Keratinocyte (primary cell): ENCODE data around the gene ACTN1. TPM values are rescaled to one million over a fixed set of nuclear protein-coding genes. Genes with fewer than 3 reads are reported as not detected.

ENCODE experiments used
- DNase-seq: peaks from one replicate; pipeline ENCODE4 v3.0.0-alpha.2; 2011; ENCODE audit warnings: low read depth, missing footprints, low spot score
- FAIRE-seq: peaks from 2 replicates; lab custom pipeline; 2011; peaks lifted over from hg19 to GRCh38; lab: Jason Lieb, UNC
- H2AFZ ChIP-seq: 2 replicates; pipeline ENCODE4 v1.6.0; 2012; ENCODE audit warnings: low read length, control low read depth, inconsistent platforms; ENCODE audit not compliant: control insufficient read depth
- H3K27ac ChIP-seq: 2 replicates; pipeline ENCODE4 v1.5.1; 2011; ENCODE audit warnings: low read length; ENCODE audit not compliant: control insufficient read depth, insufficient read depth
- H3K27me3 ChIP-seq: 3 replicates; pipeline ENCODE4 v1.6.0; 2011; ENCODE audit warnings: low read length; ENCODE audit not compliant: control insufficient read depth, insufficient read depth; ENCODE audit errors: extremely low read depth
- H3K36me3 ChIP-seq, 2 experiments: 2 replicates in 1 of 2; 3 replicates in 1 of 2; pipeline ENCODE4 v1.5.1; 2011; ENCODE audit warnings: low read length in 2 of 2, mild to moderate bottlenecking in 1 of 2; ENCODE audit not compliant: control insufficient read depth in 2 of 2, insufficient read depth in 2 of 2; ENCODE audit errors: extremely low read depth in 1 of 2
- H3K4me1 ChIP-seq: 3 replicates; pipeline ENCODE4 v1.5.1; 2011; ENCODE audit warnings: low read length; ENCODE audit not compliant: control insufficient read depth, insufficient read depth; ENCODE audit errors: extremely low read depth
- H3K4me2 ChIP-seq: 3 replicates; pipeline ENCODE4 v1.6.0; 2011; ENCODE audit warnings: low read depth, low read length; ENCODE audit not compliant: control insufficient read depth, insufficient read depth; ENCODE audit errors: extremely low read depth
- H3K4me3 ChIP-seq, 3 experiments: fragments of 200-600 bp in 1 of 3; sonication (generic) in 1 of 3; 2 replicates in 2 of 3; 3 replicates in 1 of 3; pipeline ENCODE4 v1.5.1; 2011 to 2016; ENCODE audit warnings: low read length in 3 of 3, mild to moderate bottlenecking in 3 of 3, control low read depth in 2 of 3, inconsistent platforms in 1 of 3, low read depth in 1 of 3, mixed read lengths in 1 of 3, mixed run types in 1 of 3, moderate library complexity in 1 of 3; ENCODE audit not compliant: control insufficient read depth in 2 of 3, insufficient read depth in 2 of 3; ENCODE audit errors: extremely low read depth in 1 of 3
- H3K79me2 ChIP-seq: 2 replicates; pipeline ENCODE4 v1.6.0; 2012; ENCODE audit warnings: low read length; ENCODE audit not compliant: control insufficient read depth, insufficient read depth
- H3K9ac ChIP-seq: 3 replicates; pipeline ENCODE4 v1.6.0; 2011; ENCODE audit warnings: low read length; ENCODE audit not compliant: control insufficient read depth, insufficient read depth; ENCODE audit errors: extremely low read depth
- H3K9me1 ChIP-seq: 3 replicates; pipeline ENCODE4 v1.6.0; 2011; ENCODE audit warnings: low read length; ENCODE audit not compliant: control insufficient read depth, insufficient read depth; ENCODE audit errors: extremely low read depth
- H3K9me3 ChIP-seq: 2 replicates; pipeline ENCODE4 v1.5.1; 2012; ENCODE audit warnings: low read depth, low read length; ENCODE audit not compliant: control insufficient read depth
- H4K20me1 ChIP-seq: 3 replicates; pipeline ENCODE4 v1.6.0; 2011; ENCODE audit warnings: low read length; ENCODE audit not compliant: control insufficient read depth, insufficient read depth; ENCODE audit errors: extremely low read depth
- CTCF ChIP-seq, 3 experiments: IDR thresholded peaks in 1 of 3; conservative IDR thresholded peaks in 1 of 3; optimal IDR thresholded peaks in 1 of 3; 2 replicates in 2 of 3; 3 replicates in 1 of 3; pipeline versions ENCODE3 to v1.5.1; 2011; ENCODE audit warnings: low read length in 3 of 3, mild to moderate bottlenecking in 3 of 3, moderate library complexity in 2 of 3, control low read depth in 1 of 3, inconsistent platforms in 1 of 3; ENCODE audit not compliant: insufficient read depth in 2 of 3; ENCODE audit errors: extremely low read depth in 1 of 3
- EZH2 ChIP-seq: IDR thresholded peaks from one replicate; pipeline ENCODE4 v1.6.1; 2012; ENCODE audit warnings: inconsistent platforms, mild to moderate bottlenecking, low read length, moderate library complexity
- dilution Hi-C: fragments of 300-500 bp; cut with MboI; formaldehyde crosslinking; loops from one replicate; pipeline ENCODE4 v1.7.0; 2020; ENCODE audit warnings: low sequenced_read_pairs; ENCODE audit not compliant: extremely low pct_ligation_motif_present
- polyA plus RNA-seq, 5 experiments: library from polyadenylated mRNA; depleted of rRNA in 3 of 5; stranded (reverse) in 3 of 5; stranded (forward) in 1 of 5; unstranded in 1 of 5; fragments of >200 nt; gene quantifications; 1 replicate in 1 of 5; 2 replicates in 3 of 5; 3 replicates in 1 of 5; pipeline versions ENCODE4 v1.2.1 to v1.2.3, GENCODE V29; 2011 to 2012; ENCODE audit warnings: missing spikeins in 2 of 5, low read depth in 1 of 5, low replicate concordance in 1 of 5

ACTN1 gene
- polyA plus RNA-seq, 1 donor (not counting 4 experiments of a cell fraction or from before 2014, with no cell fraction given) = 558 TPM

- dilution Hi-C loops = no loop called here
- Histone ChIP-seq H3K79me2 (peaks cover 42% of the 10 kb centered on the region), H3K36me3 (peaks cover 3 to 24% of the 10 kb centered on the region in 2 experiments), H2AFZ (peak overlapping the region; percentile 53), H4K20me1 (peaks cover 11% of the 10 kb centered on the region), H3K4me2 (peak overlapping the region; percentile 96), H3K9ac (peak overlapping the region; percentile 75), H3K27ac (peak overlapping the region; percentile 71), H3K27me3 (no peaks in the 10 kb centered on the region), H3K4me3 (peak overlapping the region; percentile 75 to 91 (median 86)), H3K4me1 (peaks cover 43% of the 10 kb centered on the region), H3K9me3 (no peaks in the 10 kb centered on the region), H3K9me1 (peaks cover 3% of the 10 kb centered on the region)
- no peak for DNase-seq
- TF ChIP-seq EZH2 = no peak
- no peak for TF ChIP-seq CTCF (optimal IDR thresholded peaks at IDR 0.05 in 1 of 3, IDR thresholded peaks at IDR 0.05 in 1 of 3, conservative IDR thresholded peaks at IDR 0.05 in 1 of 3; ENCODE audit: extremely low read depth in 1 of 3, insufficient read depth in 2 of 3, low read length in 3 of 3)
- no peak for FAIRE-seq
These were observed 785 bp upstream of the ACTN1 start for GRCh38 chr14:68979722-68980451.

GRCh38 chr14:68978172-68978911 is 760 bp downstream of the ACTN1 start:
- Histone ChIP-seq H3K4me2 (peak overlapping the region; percentile 49), H3K9me1 (peaks cover 10% of the 10 kb centered on the region), H2AFZ (no peak overlapping the region), H3K27me3 (no peaks in the 10 kb centered on the region), H3K9me3 (no peaks in the 10 kb centered on the region), H3K36me3 (peaks cover 17 to 39% of the 10 kb centered on the region in 2 experiments), H3K9ac (peak overlapping the region; percentile 91), H3K4me1 (peaks cover 55% of the 10 kb centered on the region), H3K4me3 (peak overlapping the region; percentile 86 to 92 (median 91)), H4K20me1 (peaks cover 26% of the 10 kb centered on the region), H3K79me2 (peaks cover 57% of the 10 kb centered on the region), H3K27ac (peak overlapping the region; percentile 87)
- no peak for TF ChIP-seq EZH2
- no peak for TF ChIP-seq CTCF (optimal IDR thresholded peaks at IDR 0.05 in 1 of 3, IDR thresholded peaks at IDR 0.05 in 1 of 3, conservative IDR thresholded peaks at IDR 0.05 in 1 of 3; ENCODE audit: extremely low read depth in 1 of 3, insufficient read depth in 2 of 3, low read length in 3 of 3)
- FAIRE-seq = no peak
- DNase-seq = no peak
- dilution Hi-C loops = no loop called here
